Right ventricle myocardium inferior (tissue), 1 donor: ENCODE results near the gene SMARCC1. TPM values are rescaled to one million over a fixed set of nuclear protein-coding genes. Genes with fewer than 3 reads are reported as not detected.
"Not testable (repeated sequence)": the region's sequence is repeated elsewhere in the genome, so short reads cannot be mapped to it uniquely, and the experiment has no call there.

ENCODE experiments used
- ATAC-seq: fragments of 200-7000 bp; cut with Tn5 transposase; one replicate; pipeline ENCODE4 v1.9.1; 2020; ENCODE audit warnings: mild to moderate bottlenecking, moderate library complexity
- DNase-seq: peaks from one replicate; pipeline ENCODE4 v3.0.0; 2021; ENCODE audit errors: missing footprints
- intact Hi-C: fragments of 100-400 bp; cut with DNase I; formaldehyde crosslinking; loops from one replicate; pipeline ENCODE4 v1.11.0; 2022
- total RNA-seq: library from RNA; stranded (reverse); fragmentation: NEBNext Ultra II Directional; extraction: Animal tissue kit (Norgen Biotek cat#: 25700); gene quantifications from one replicate; pipeline ENCODE4 v1.2.1, GENCODE V29; 2021
- donor health status: DM: no; HTN: yes; CAD: no; lungs with severe emphysema.

The SMARCC1 gene
- total RNA-seq, 1 donor from 2014 or later: 29.1 TPM

DNA sequence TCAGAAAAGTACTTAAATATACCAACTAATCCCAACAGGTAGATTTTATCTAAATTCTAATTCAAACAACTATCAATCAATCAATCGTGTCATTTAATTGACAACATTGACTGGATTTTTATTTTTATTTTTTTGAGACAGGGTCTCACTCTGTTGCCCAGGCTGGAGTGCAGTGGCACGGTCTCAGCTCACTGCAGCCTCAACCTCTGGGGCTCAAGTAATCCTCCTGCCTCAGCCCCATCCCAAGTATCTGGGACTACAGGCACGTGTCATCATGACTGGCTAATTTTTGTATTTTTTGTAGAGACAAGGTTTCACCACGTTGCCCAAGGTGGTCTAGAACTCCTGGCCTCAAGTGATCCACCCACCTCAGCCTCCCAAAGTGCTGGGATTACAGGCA lies 64.2 kb downstream of the SMARCC1 start:
- DNase-seq, intact Hi-C loops, ATAC-seq: not testable (repeated sequence)

GRCh38 chr3:47716656-47717055 lies 65.0 kb downstream of the SMARCC1 start:
- no peak for DNase-seq
- intact Hi-C loops: no loop called here
- ATAC-seq: no peak

DNA sequence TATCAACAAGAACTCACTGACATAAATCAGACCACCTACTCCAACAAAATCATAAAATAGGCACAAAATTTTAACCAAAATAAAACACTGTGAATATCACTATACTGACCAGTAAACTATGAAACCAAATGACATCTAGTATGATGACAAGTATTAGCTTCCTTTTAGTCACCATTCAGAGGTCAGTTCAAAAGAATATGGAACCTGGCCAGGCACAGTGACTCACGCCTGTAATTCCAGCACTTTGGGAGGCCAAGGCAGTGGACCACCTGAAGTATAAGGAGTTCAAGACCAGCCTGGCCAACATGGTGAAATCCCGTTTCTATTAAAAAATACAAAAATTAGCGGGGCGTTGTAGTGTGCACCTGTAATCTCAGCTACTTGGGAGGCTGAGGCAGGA lies 65.8 kb downstream of the SMARCC1 start:
- intact Hi-C loops: no loop called here
- no peak for DNase-seq
- no peak for ATAC-seq

DNA sequence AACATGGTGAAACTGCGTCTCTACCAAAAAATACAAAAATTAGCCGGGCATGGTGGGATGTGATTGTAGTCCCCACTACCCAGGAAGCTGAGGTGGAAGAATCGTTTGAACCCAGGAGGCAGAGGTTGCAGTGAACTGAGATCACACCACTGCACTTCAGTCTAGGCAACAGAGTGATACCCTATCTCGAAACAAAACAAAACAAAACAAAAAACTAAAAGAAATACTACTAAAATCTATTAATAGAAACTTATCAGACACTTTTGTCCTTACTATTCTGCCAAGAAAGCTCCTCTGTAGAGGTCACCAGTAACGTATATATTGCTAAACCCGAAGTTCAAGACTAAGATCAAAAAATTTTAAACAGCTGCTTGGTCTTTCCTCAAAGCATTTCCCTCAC lies 67.1 kb downstream of the SMARCC1 start:
- DNase-seq (no peak), ATAC-seq (peak; percentile 30)
- intact Hi-C loops: no loop called here

- DNase-seq: no peak
- intact Hi-C loops: no loop called here
- ATAC-seq: no peak
These were observed 68.0 kb downstream of the SMARCC1 start for GRCh38 chr3:47713655-47714054.

DNA sequence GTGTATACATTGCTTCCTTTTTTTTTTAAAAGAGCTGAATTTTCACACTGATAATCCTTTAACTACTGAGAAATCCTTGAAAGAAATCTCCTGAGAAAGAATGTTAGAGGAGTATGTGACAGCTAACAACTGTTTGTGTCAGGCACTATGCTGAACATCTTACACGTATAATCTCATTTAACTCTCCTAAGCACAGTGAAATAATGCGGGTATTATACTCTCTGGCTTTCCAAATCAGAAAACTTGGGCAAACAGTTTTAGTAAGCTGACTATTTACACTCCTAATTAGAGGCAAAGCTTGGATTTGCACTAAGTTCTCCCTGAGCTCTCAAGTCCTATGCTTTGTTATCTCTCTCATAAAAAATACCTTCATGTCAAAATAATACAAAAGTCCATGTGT lies 69.3 kb downstream of the SMARCC1 start:
- intact Hi-C loops: no loop called here
- ATAC-seq (no peak), DNase-seq (no peak)

DNA sequence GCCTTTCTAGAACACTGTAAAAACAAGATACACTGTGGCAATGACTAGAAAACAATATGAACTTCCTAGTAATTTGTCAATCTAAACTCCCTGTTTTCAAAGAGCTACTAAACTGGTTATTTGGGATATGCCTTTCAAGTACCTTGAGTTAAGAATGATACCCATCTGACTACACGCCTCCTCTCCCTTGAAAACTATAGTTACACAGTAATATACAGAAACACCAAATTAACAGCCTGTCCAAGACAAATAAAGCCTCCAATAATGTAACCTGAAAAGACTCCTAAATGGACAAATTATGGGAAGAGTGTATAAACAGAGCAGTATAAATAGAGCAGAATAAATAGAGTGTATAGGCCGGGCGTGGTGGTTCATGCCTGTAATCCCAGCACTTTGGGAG lies 70.1 kb downstream of the SMARCC1 start:
- ATAC-seq: no peak
- DNase-seq: no peak
- intact Hi-C loops: no loop called here

GRCh38 chr3:47705391-47705790 lies 76.3 kb downstream of the SMARCC1 start:
- intact Hi-C loops: no loop called here
- ATAC-seq (no peak), DNase-seq (no peak)

GRCh38 chr3:47704237-47704612 lies 77.5 kb downstream of the SMARCC1 start:
- intact Hi-C loops: no loop called here
- ATAC-seq (no peak), DNase-seq (no peak)

DNA sequence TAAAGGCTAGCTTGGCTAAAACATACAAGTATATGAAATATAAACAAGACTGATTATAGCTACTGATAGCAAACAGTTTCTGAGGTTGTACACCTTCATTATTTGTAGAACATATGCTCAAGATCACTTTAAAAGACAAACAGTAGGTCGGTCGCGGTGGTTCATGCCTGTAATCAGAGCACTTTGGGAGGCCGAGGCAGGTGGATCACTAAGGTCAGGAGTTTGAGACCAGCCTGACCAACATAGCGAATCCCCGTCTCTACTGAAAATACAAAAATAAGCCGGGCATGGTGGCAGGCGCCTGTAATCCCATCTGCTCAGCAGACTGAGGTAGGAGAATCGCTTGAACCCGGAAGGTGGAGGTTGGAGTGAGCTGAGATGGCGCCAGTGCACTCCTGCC lies 80.3 kb downstream of the SMARCC1 start:
- no peak for ATAC-seq
- DNase-seq: peak; percentile 71
- intact Hi-C loops: no loop called here

DNA sequence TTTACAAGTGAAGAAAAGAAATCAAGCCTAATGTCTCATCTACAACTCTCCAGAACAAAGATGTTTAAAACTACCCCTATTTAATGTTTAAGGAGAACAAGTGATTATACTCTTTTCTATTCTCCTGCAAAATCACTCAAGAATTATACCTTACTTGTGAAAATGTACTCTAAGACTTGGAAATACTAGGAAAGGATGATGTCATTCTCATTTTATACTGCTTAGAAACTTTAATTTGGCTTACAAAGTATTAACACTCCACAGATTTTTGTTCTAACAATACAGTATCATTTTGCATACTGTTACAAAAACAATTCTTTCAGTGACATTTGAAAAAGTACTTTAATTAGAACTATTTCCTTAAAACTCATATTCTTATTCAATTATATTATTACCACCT lies 89.5 kb downstream of the SMARCC1 start:
- DNase-seq (no peak), ATAC-seq (no peak)
- intact Hi-C loops: no loop called here

DNA sequence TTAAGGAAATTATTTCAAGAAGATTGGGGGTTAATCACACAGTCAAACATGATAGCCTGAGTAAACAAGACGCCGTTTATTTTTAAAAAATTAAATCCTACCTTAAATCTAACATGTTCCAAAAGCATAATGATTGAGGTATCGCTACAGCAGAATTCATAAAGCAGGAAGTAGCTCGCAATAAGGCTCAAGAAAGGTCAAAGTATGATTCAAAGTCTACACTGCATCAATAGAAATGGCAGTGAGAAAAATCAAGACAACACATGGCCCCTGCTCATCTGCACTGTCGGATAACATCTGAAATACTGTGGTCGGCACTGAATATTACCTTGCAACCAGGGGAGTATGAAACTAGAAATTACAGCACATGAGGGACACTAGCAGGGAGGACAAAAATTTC lies 93.2 kb downstream of the SMARCC1 start:
- intact Hi-C loops: no loop called here
- DNase-seq (no peak), ATAC-seq (no peak)

DNA sequence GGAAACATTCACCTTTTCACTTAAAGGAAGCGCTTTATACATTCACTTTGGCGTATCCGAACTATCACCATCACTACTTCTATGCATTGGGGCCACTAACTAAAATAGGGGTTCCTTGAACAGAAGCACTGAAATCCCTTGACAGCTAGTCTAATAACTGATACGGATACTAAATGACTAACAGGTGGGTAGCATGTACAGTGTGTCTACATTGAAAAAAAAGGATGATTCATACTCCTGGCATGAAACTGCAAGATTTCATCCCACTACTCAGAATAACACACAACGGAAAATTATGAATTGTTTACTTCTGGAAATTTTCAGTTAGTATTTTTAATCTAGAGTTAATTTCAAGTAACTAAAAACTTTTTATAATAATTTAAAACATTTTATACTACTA lies 96.7 kb downstream of the SMARCC1 start:
- ATAC-seq (no peak), DNase-seq (no peak)
- intact Hi-C loops: no loop called here

DNA sequence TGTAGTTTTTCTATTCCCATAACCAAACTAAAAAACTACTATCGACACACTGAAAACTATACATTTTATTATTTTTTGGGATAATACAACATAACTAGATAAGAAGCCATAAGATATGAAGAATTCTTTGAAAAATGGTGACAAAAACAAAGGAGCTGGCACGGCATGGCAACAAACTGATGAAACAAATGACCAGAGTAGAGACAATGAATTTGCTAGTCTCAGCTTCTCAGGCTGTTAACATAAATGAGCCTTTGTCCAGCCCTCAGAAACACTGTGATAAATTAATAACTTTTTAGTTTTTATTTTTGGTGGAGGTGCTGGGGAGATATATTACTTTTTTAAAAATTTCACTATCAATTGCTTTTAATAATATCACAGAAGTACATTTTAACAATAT lies 100.7 kb downstream of the SMARCC1 start:
- DNase-seq (no peak), ATAC-seq (no peak)
- intact Hi-C loops: no loop called here

DNA sequence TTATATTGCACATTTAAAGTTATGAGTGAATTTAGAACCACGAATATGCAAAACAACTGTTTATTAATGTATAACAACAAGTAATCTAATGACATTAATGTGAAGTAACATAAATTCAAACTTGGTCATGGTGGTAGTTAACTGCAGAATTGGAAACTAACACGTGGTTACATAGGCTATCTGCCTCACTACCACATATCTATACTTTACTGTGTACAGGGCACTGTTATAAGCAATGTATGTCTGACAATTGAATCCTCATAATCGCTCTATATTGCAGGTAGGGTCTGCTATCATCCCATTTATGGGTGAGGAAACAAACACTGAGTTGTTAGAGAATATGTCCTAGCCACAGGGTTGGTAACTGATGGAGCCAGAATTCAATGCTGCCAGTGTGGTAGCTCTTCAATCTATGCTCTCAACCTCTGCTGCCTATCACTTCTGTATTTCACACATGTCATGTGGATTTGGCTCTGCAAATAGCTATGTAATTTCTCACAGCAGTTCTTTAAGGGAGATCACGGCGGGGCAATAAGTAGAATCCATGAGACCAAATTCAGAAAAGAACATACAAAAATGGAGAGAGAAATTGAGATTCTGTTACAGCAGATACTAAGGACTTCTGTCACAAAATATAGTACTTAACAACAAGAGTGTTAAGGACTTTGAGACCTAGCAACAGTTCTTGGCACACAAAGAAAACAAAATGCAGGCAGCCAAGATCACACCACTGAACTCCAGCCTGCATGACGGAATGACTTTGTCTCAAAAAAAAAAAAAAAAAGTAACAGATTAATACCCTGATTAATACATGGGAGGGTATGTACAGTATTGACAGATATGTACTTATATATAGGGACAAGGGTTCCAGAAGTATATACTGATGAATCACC lies 103.0 kb downstream of the SMARCC1 start:
- ATAC-seq (peak; percentile 46), DNase-seq (no peak)
- intact Hi-C loops: no loop called here

GRCh38 chr3:47669026-47669749 lies 112.5 kb downstream of the SMARCC1 start:
- no peak for DNase-seq
- intact Hi-C loops: loop anchor here (10.0 kb wide), 1 partner anchor 144 kb away; no protein-coding TSS in a partner anchor
- no peak for ATAC-seq

- DNase-seq (no peak), ATAC-seq (no peak)
- intact Hi-C loops: loop anchor here (10.0 kb wide), 1 partner anchor 141 kb away; no protein-coding TSS in a partner anchor
These were observed 115.6 kb downstream of the SMARCC1 start for GRCh38 chr3:47666118-47666517.

GRCh38 chr3:47664519-47664918 lies 117.2 kb downstream of the SMARCC1 start:
- ATAC-seq (no peak), DNase-seq (no peak)
- intact Hi-C loops: loop anchor here (10.0 kb wide), 1 partner anchor 140 kb away; no protein-coding TSS in a partner anchor

DNA sequence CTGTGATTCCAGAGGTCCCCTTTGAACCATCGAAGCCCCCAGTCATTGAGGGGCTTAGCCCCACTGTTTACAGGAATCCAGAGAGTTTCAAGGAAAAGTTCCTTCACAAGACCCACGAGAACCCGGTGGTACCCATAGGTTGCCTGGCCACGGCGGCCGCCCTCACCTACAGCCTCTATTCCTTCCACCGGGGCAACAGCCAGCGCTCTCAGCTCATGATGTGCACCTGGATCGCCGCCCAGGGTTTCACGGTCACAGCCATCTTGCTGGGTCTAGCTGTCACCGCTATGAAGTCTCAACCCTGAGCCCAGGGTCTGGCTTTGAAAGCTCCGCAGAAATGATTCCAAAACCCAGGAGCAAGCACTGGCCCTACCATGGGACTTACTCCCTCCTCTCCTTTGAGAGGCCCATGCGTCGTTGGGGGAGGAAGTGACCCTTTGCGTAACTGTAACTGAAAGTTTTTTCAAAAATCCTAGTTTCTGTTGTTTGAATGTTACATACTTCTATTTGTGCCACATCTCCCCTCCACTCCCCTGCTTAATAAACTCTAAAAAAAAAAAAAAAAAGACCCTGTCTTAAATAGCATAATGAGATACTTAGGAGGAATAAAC lies 118.0 kb downstream of the SMARCC1 start:
- ATAC-seq (no peak), DNase-seq (no peak)
- intact Hi-C loops: loop anchor here (10.0 kb wide), 1 partner anchor 139 kb away; no protein-coding TSS in a partner anchor
